PC-9 (cell line): ENCODE results near the gene ACSL6. TPM values are rescaled to one million over a fixed set of nuclear protein-coding genes. Genes with fewer than 3 reads are reported as not detected.

ENCODE experiments used
- BruUV-seq: library from RNA; stranded (reverse); fragments of 400-500 nt; replicated peaks from 2 replicates; lab custom pipeline; 2021; lab: Mats Ljungman, UMichigan
- CTCF ChIA-PET: fragments of 300-600 bp; sonication (Branson Sonifier 250); formaldehyde crosslinking; loops from one replicate; lab custom pipeline; 2022; ENCODE audit warnings: antibody characterized with exemption; lab: Charles Lee
- POLR2A ChIA-PET: fragments of 300-600 bp; sonication (Branson Sonifier 250); formaldehyde crosslinking; loops from one replicate; lab custom pipeline; 2022; ENCODE audit warnings: antibody characterized with exemption; ENCODE audit not compliant: unreplicated experiment; lab: Charles Lee
- DNase-seq, 2 experiments: peaks; one replicate each; pipeline versions ENCODE4 v3.0.0 to v3.0.0-alpha.2; 2015 to 2022; ENCODE audit warnings: mixed read lengths in 1 of 2
- H2AFZ ChIP-seq: fragments of 200-600 bp; sonication (generic); 2 replicates; pipeline ENCODE4 v1.8.1; 2017; ENCODE audit warnings: antibody characterized with exemption
- H3F3A ChIP-seq: fragments of 200-600 bp; sonication (generic); 2 replicates; pipeline ENCODE4 v1.8.1; 2017; ENCODE audit warnings: antibody characterized with exemption, mild to moderate bottlenecking, low read depth; ENCODE audit not compliant: insufficient read depth
- H3K27ac ChIP-seq: fragments of 200-600 bp; sonication (generic); 2 replicates; pipeline ENCODE4 v1.6.1; 2016; ENCODE audit warnings: mixed run types
- H3K27me3 ChIP-seq: fragments of 200-600 bp; sonication (generic); 2 replicates; pipeline ENCODE4 v1.6.1; 2016; ENCODE audit warnings: low read depth, mixed run types; ENCODE audit not compliant: insufficient read depth
- H3K36me3 ChIP-seq: fragments of 200-600 bp; sonication (generic); 2 replicates; pipeline ENCODE4 v1.6.1; 2016; ENCODE audit warnings: low read depth, mixed run types
- H3K4me1 ChIP-seq: fragments of 200-600 bp; sonication (generic); replicated peaks from 2 replicates; pipeline ENCODE4 v1.6.1; 2016; ENCODE audit warnings: mixed run types; ENCODE audit not compliant: insufficient read depth
- H3K4me2 ChIP-seq: fragments of 200-600 bp; sonication (generic); 2 replicates; pipeline ENCODE4 v1.6.1; 2017; ENCODE audit warnings: mixed run types
- H3K4me3 ChIP-seq: fragments of 200-600 bp; sonication (generic); 2 replicates; pipeline ENCODE4 v1.6.1; 2016; ENCODE audit warnings: mixed run types
- H3K79me2 ChIP-seq: fragments of 200-600 bp; sonication (generic); 2 replicates; pipeline ENCODE4 v1.6.1; 2017; ENCODE audit warnings: low read depth, mixed run types
- H3K9me2 ChIP-seq: fragments of 200-600 bp; sonication (generic); 2 replicates; pipeline ENCODE4 v1.8.1; 2017; ENCODE audit warnings: mild to moderate bottlenecking; ENCODE audit not compliant: insufficient read depth
- H3K9me3 ChIP-seq: fragments of 200-600 bp; sonication (generic); 2 replicates; pipeline ENCODE4 v1.8.1; 2016; ENCODE audit warnings: low read depth; ENCODE audit not compliant: insufficient read depth
- H4K20me1 ChIP-seq: fragments of 200-600 bp; sonication (generic); 2 replicates; pipeline ENCODE4 v1.8.1; 2017; ENCODE audit not compliant: insufficient read depth
- EZH2 ChIP-seq: fragments of 200-600 bp; sonication (generic); IDR thresholded peaks from 2 replicates; pipeline ENCODE4 v1.8.0; 2017; ENCODE audit warnings: antibody characterized with exemption, low read depth
- intact Hi-C: fragments of 100-400 bp; cut with micrococcal nuclease; formaldehyde crosslinking; loops from one replicate; pipeline ENCODE4 v1.10.0; 2022; ENCODE audit not compliant: unreplicated experiment
- total RNA-seq: library from RNA; stranded (reverse); gene quantifications from 2 replicates; pipeline ENCODE4 v1.2.3, GENCODE V29; 2021
- TF ChIP-seq, protein P1 (sequence below): fragments of 200-600 bp; sonication (generic); conservative IDR thresholded peaks from 2 replicates; pipeline ENCODE4 v1.6.1; 2017; ENCODE audit warnings: mixed run types, antibody characterized with exemption, mild to moderate bottlenecking, moderate library complexity

The ACSL6 gene
- total RNA-seq, 1 experiment from 2014 or later, result not detected

DNA sequence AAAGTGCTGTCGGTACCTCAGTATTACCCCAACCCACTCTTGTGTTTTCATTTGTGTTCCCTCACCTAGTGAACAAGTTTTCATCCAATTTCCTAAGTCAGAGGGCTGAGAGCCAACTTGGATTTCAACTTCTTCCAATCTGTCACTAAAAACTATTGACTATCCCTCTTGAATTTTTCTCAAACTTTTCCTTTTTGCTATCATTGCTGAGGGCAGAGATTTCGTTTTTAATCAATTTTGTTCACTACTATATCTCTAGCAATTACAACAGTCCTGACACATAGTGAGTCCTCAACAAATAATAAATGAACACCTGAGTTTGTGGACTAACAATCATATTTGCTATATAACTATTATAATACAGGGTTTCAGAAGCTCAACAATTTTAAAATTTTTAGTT lies 95.0 kb downstream of the ACSL6 start:
- POLR2A ChIA-PET, result no interaction called here
- Histone ChIP-seq H3K27me3 (peaks cover 11% of the 10 kb centered on the region; the same call in 1 of the 2 replicates), H3K4me3 (no peak overlapping the region), H2AFZ (no peak overlapping the region), H3K4me2 (no peak overlapping the region), H3K9me2 (no peaks in the 10 kb centered on the region), H3K27ac (no peak overlapping the region), H3K36me3 (no peaks in the 10 kb centered on the region), H3K9me3 (no peaks in the 10 kb centered on the region), H3F3A (no peaks in the 10 kb centered on the region), H4K20me1 (no peaks in the 10 kb centered on the region), H3K79me2 (no peaks in the 10 kb centered on the region), H3K4me1 (no peaks in the 10 kb centered on the region)
- no peak for DNase-seq
- TF ChIP-seq, protein P1, sequence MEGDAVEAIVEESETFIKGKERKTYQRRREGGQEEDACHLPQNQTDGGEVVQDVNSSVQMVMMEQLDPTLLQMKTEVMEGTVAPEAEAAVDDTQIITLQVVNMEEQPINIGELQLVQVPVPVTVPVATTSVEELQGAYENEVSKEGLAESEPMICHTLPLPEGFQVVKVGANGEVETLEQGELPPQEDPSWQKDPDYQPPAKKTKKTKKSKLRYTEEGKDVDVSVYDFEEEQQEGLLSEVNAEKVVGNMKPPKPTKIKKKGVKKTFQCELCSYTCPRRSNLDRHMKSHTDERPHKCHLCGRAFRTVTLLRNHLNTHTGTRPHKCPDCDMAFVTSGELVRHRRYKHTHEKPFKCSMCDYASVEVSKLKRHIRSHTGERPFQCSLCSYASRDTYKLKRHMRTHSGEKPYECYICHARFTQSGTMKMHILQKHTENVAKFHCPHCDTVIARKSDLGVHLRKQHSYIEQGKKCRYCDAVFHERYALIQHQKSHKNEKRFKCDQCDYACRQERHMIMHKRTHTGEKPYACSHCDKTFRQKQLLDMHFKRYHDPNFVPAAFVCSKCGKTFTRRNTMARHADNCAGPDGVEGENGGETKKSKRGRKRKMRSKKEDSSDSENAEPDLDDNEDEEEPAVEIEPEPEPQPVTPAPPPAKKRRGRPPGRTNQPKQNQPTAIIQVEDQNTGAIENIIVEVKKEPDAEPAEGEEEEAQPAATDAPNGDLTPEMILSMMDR, result no peak
- TF ChIP-seq EZH2, result no peak
- intact Hi-C loops, result no loop called here
- CTCF ChIA-PET, result no interaction called here
- BruUV-seq, result no TSS peak

DNA sequence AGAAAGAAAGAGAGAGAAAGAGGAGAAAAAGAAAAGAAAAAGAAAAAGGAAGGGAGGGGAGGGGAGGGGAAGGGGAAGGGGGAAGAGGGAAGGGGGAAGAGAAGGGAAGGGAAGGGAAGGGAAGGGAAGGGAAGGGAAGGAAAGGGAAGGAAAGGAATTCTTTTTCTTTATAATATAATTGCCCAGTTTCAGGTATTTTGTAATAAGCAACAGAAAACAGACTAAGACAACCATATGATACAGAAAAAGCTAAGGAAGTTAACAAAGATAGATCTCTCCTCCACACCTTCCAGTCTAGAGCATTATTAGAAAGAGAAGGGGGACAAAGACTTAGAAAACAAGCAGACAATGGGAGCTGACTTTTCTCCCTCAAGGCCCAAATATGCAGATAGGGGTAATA lies 97.0 kb downstream of the ACSL6 start:
- Histone ChIP-seq H3K4me2 (no peak overlapping the region), H3K36me3 (no peaks in the 10 kb centered on the region), H3K9me3 (no peaks in the 10 kb centered on the region), H3F3A (no peaks in the 10 kb centered on the region), H4K20me1 (no peaks in the 10 kb centered on the region), H3K27me3 (peaks cover 11% of the 10 kb centered on the region; the same call in 1 of the 2 replicates), H3K4me3 (no peak overlapping the region), H3K9me2 (no peaks in the 10 kb centered on the region), H3K79me2 (no peaks in the 10 kb centered on the region), H2AFZ (no peak overlapping the region), H3K27ac (no peak overlapping the region), H3K4me1 (no peaks in the 10 kb centered on the region)
- CTCF ChIA-PET, result no interaction called here
- POLR2A ChIA-PET, result no interaction called here
- BruUV-seq, result no TSS peak
- no peak for DNase-seq
- TF ChIP-seq EZH2, result no peak
- TF ChIP-seq, protein P1, result no peak
- intact Hi-C loops, result no loop called here

DNA sequence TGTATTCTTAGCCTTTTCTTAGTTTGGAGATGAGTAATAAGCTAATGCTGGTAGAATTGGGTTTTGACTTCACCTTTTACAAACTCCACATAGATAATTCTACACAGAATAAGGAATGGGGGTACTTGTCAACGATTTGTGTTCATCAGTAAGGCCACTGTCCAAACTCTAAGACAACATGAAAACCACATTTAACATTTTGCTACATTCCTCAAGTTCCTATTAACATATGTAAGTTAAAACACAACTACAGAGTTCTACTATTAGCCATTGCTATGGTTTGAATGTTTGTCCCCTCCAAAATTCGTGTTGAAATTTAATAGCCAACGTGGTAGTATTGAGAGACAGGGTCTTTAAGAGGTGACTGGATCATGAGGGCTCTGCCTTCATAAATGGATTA lies 97.9 kb downstream of the ACSL6 start:
- Histone ChIP-seq H3K79me2 (no peaks in the 10 kb centered on the region), H4K20me1 (no peaks in the 10 kb centered on the region), H3K4me3 (no peak overlapping the region), H3K36me3 (no peaks in the 10 kb centered on the region), H3K9me3 (no peaks in the 10 kb centered on the region), H2AFZ (no peak overlapping the region), H3K4me1 (no peaks in the 10 kb centered on the region), H3K27me3 (peaks cover 12% of the 10 kb centered on the region; the same call in 1 of the 2 replicates), H3K4me2 (no peak overlapping the region), H3K27ac (no peak overlapping the region), H3K9me2 (no peaks in the 10 kb centered on the region), H3F3A (no peaks in the 10 kb centered on the region)
- no peak for DNase-seq
- ChIA-PET POLR2A (no interaction called here), CTCF (interaction anchor here (0.6 kb wide), 1 partner anchor 127 kb away, joined by 6 read pairs; no protein-coding TSS in a partner anchor)
- BruUV-seq, result no TSS peak
- TF ChIP-seq EZH2, result no peak
- TF ChIP-seq, protein P1, result no peak
- intact Hi-C loops, result no loop called here
